ENCODE results near the gene CADM1.

CADM1 gene

DNA sequence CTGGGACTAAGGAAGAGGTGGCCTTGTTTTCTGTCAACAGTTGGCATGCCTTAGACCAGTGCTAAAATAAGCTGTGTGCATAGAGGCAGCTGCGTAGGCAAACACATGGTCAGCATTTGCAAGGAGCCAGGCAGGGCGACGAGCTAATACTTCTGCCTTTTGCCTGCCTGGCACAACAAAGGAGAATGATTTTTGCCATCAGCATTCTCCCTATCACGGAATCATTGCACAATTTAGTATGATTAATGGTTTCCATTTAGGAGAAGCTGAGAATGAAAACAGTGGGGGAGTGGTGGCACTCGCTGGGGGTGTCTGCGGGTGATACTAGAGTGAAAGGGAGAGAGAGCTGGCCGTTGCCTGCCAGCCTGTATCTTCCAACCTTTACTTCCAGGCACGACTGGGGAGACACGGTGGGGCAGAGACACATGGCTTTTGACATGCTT is 336.0 kb downstream of the CADM1 start:
- DNase-seq = no peak

GRCh38 chr11:115167456-115167855 is 336.8 kb downstream of the CADM1 start:
- no peak for DNase-seq

DNA sequence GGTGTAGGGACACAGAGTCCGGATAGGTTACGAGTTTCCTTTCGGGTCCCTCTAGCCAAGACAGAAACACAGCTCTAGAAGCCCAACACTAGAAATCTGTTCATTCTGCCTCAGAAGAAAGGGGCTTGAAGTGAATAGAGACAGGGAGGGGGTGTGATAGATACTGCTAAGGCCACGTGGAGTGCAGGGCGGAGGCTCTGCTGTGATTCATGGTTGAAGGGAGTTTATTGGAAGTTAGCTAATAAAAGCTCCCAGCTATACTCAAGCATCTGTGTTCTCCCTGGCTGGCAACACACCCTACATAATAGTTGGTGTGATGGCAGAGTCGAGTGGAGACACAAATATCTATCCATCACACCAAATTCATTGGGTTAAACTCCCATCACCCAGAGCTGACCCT is 337.4 kb downstream of the CADM1 start:
- no peak for DNase-seq

- DNase-seq = no peak
Measured at GRCh38 chr11:115164774-115165173, 339.4 kb downstream of the CADM1 start.

GRCh38 chr11:115162919-115163318 is 341.3 kb downstream of the CADM1 start:
- DNase-seq = no peak

DNA sequence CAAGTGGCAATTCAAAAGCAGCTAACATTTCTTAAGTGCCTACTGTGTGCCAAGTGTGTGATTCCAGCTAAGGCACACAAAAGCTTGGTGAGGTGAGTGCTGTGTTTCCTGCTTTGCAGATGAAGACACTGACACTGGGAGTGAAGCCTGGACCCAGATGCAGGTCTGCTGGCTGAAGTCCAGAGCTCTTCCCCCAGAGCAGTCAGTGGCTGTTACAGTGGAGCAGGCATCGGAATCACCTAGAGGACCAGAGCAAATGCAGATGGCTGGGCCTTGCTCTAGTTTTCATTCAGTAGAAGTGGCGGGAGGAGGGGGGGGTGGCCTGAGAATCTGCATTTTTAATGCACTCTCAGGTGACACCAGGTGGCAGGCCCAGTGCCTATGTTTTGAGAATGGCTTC is 342.3 kb downstream of the CADM1 start:
- no peak for DNase-seq

DNA sequence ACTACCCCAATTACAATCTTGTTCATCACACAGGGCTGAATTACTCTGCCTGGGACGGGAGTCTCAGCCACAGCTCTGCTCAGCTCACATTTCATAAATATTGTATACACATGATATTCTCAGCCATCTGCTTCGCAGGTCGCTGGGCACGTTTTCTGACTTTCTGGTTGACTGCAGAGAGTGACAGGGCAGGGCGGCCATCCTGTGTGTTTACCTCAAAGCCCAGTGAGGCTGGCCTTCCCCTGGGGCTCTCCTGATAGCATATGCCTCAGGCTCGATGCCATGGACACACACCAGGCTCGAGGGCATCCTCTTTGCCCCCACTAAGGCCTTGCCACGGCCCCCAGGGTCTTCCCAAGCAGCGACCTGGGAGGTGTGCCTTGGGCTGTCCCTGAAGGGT is 345.0 kb downstream of the CADM1 start:
- DNase-seq = no peak

GRCh38 chr11:115158053-115158452 is 346.2 kb downstream of the CADM1 start:
- DNase-seq = no peak

- DNase-seq = no peak
Measured at GRCh38 chr11:115157247-115157646, 347.0 kb downstream of the CADM1 start.

GRCh38 chr11:115155978-115156377 is 348.2 kb downstream of the CADM1 start:
- DNase-seq = no peak

DNA sequence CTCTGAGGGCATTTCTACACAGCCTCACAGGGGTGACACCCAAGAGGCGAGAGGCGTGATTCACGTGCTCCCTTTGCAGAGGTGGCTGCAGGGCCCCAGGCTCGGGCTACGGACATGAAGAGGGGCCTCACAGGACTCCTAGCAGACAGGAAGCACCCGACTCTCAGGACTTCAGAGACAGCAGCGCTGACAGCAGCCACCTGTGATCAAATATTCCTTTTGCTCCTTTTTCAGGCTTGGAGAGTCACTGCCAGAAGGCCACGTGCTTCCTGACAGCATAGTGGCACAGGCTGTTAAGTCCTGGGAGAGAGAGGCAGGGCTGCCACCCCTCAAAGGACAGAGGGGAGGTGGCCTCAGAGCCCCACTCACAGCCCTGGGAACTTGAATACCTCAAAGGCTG is 348.9 kb downstream of the CADM1 start:
- DNase-seq = no peak

GRCh38 chr11:115154355-115154736 is 349.9 kb downstream of the CADM1 start:
- no peak for DNase-seq

- DNase-seq = no peak
Measured at GRCh38 chr11:115153731-115154354, 350.4 kb downstream of the CADM1 start.

DNA sequence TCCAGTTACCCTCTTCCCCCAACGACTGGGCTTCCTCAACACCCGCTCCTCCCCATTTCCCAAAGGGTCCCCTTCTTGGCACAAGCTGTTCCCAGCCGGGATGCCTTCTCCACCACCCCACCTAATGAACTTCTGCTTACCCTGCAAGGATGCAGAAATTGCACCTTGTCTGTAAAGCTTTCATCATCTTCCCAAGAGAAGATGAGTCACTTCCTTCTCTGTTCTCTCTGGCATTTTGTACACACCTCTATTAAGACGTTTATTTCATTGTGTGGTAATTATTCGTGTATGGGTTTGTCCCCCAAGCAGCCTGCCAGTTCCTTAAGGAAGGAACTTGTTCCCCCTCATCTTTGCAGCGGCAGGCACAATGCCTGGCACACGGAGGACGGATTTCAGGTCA is 351.1 kb downstream of the CADM1 start:
- no peak for DNase-seq

GRCh38 chr11:115151010-115151409 is 353.2 kb downstream of the CADM1 start:
- DNase-seq = no peak

GRCh38 chr11:115148691-115149090 is 355.5 kb downstream of the CADM1 start:
- DNase-seq = no peak

DNA sequence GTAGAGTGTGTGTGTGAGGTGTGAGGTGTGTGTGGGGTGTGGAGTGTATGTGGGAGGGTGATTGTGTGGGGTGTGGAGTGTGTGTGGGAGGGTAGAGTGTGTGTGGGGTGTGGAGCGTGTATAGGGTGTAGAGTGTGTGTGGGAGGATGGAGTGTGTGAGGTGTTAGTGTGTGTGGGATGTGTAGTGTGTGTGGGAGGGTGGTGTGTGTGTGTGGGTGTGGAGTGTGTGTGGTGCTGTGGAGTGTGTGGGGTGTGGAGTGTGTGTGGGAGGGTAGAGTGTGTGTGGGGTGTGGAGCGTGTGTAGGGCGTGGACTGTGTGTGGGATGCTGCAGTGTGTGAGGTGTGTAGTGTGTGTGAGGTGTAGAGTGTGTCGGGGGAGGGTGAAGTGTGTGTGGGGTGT is 356.1 kb downstream of the CADM1 start:
- DNase-seq = no peak

GRCh38 chr11:115147243-115147807 is 356.9 kb downstream of the CADM1 start:
- DNase-seq = no peak

DNA sequence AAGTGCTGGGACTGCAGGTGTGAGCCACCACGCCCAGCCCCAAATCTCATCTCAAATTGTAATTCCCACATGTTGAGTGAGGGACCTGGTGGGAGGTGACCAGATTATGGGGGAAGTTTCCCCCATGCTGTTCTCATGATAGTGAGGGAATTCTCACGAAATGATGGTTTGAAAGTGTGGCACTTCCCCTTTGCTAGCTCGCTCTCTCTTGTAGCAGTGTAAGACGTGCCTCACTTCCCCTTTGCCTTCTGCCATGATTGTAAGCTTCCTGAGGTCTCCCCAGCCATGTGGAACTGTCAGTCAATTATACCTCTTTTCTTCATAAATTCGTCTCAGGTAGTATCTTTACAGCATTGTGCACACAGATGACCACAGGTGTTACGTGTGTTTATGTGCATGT is 357.8 kb downstream of the CADM1 start:
- DNase-seq = no peak

- DNase-seq = no peak
Measured at GRCh38 chr11:115145324-115145723, 358.9 kb downstream of the CADM1 start.

DNA sequence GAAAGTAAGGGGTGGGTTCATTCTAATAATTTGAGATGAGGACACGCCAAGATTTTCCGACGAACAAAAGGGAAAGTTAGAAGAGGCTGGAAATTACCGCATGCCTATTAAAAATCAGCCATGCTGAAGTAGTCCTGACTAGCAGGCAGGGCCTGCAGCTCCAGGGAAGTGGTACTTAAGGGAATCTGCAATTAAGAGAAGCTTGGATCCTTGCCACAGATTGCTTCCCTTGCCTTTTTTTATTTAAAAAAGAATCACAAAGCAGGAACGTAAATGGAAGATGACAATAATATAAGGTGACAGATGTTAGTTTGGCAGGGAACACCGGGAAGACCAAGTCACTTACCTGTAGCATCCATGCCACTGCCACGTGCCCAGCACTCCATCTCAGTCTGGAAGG is 359.3 kb downstream of the CADM1 start:
- no peak for DNase-seq

DNA sequence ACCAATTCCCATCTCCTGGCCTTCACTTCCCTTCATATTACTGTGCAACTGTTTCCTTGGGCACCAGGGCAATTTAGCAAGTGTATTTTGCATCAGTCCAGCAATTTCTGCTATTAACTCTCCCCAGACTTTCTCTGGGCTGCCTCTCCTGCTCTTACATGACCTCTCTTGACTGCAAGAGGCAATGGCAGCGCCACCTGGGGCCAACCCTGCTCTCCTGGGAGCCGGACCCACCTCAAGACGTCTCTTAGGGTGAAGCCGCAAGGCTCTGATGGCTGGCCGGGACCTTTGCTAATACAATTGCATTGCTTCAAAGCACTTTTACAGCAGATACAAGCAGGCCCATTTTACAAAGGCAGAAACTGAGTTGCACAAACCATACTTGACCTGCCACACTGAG is 360.2 kb downstream of the CADM1 start:
- no peak for DNase-seq

GRCh38 chr11:115141231-115142114 is 362.7 kb downstream of the CADM1 start:
- DNase-seq = no peak

DNA sequence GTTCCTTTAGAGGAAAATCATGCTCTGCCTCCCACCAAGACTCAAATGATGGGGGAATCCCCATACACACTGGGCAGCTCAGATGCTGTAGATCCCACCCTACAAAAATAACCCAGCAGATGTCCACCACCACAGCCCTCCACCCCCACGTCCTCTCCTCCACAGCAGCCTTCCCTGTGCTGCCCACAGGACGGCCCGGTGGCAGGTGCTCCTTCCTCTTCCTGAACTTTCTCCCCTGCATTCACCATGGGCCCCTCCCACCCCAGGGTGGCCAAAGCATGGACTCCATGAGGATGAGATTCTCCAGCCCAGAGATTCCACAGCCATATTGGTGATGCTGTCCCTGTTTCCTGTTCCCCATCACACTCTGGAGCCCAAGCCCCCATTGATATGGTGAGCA is 368.3 kb downstream of the CADM1 start:
- DNase-seq = no peak
